Stimulated activated naive B cell treated with anti-CD40 and anti-IgM and Interleukin-4, amounts not matched to agents 10 μg/mL and 1 μg/mL and 100 μg/mL, for 72 hours (primary cell): Measurements from ENCODE around the gene PLAC1.

Experiments
- ATAC-seq, 2 donors: fragments of 150-1000 bp; cut with Tn5 transposase; replicated peaks; 2 replicates each; pipeline ENCODE4 v1.10.0; 2021; ENCODE audit warnings: moderate library complexity in 1 of 2
- DNase-seq: peaks from one replicate; pipeline ENCODE4 v3.0.0; 2021
- H3K27ac Mint-ChIP-seq: one replicate; pipeline ENCODE4 v1.8.0; 2022; ENCODE audit warnings: mild to moderate bottlenecking, mixed read lengths
- H3K27me3 Mint-ChIP-seq, 2 donors: one replicate each; pipeline ENCODE4 v1.8.0; 2022; ENCODE audit warnings: mixed read lengths in 2 of 2
- H3K36me3 Mint-ChIP-seq, 2 donors: one replicate each; pipeline ENCODE4 v1.8.0; 2022; ENCODE audit warnings: mixed read lengths in 2 of 2, mild to moderate bottlenecking in 1 of 2
- H3K4me1 Mint-ChIP-seq, 2 donors: one replicate each; pipeline ENCODE4 v1.8.0; 2022; ENCODE audit warnings: mixed read lengths in 2 of 2, mild to moderate bottlenecking in 1 of 2
- H3K4me3 Mint-ChIP-seq, 2 donors: one replicate each; pipeline ENCODE4 v1.8.0; 2022; ENCODE audit warnings: mild to moderate bottlenecking in 2 of 2, mixed read lengths in 2 of 2, moderate library complexity in 1 of 2
- H3K9me3 Mint-ChIP-seq, 2 donors: one replicate each; pipeline ENCODE4 v1.8.0; 2022; ENCODE audit warnings: mixed read lengths in 2 of 2, mild to moderate bottlenecking in 1 of 2

PLAC1 gene

GRCh38 chrX:134631426-134632346, 26.6 kb downstream of the PLAC1 start:
- no peak for DNase-seq
- peaks cover 0 to 23% of the 10 kb centered on the region in 2 donors for H3K27me3 Mint-ChIP-seq

DNA sequence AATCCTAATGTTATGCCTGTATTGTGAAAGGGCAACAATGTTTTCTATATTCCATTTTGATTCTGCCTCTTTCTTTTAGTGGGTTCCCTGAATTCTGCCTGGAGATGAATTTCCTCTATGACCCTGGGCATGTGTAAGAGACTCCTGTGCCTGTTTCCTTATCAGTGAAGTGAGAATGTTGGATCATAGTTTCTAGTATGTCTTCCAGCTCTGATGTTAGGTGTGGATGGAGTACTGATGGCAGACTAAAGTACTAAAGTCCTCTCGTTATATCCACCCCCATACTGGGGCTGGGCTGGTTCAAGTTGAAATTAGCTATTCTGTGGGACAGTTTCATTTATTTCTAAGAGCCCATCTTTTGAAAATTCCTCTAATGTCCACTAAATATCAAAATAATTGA, 29.6 kb downstream of the PLAC1 start:
- Mint-ChIP-seq H3K4me1 (peaks cover 0 to under 1% of the 10 kb centered on the region in 2 donors), H3K9me3 (no peaks in the 10 kb centered on the region), H3K36me3 (no peaks in the 10 kb centered on the region), H3K27me3 (peaks cover 0 to 15% of the 10 kb centered on the region in 2 donors), H3K27ac (no peak overlapping the region), H3K4me3 (no peak overlapping the region)
- no peak for DNase-seq
- ATAC-seq: no peak

More at GRCh38 chrX:134631426-134632346, 26.6 kb downstream of the PLAC1 start:
- Mint-ChIP-seq H3K36me3 (no peaks in the 10 kb centered on the region), H3K4me3 (no peak overlapping the region), H3K9me3 (peaks cover 0 to 3% of the 10 kb centered on the region in 2 donors), H3K27ac (no peak overlapping the region), H3K4me1 (peaks cover 0 to 2% of the 10 kb centered on the region in 2 donors)
- ATAC-seq: no peak

- no peaks in the 10 kb centered on the region for H3K9me3 Mint-ChIP-seq
- peaks cover 4 to 13% of the 10 kb centered on the region in 2 donors for H3K27me3 Mint-ChIP-seq
- no peak overlapping the region for H3K27ac Mint-ChIP-seq
- ATAC-seq (no peak), DNase-seq (no peak)
- no peak overlapping the region for H3K4me3 Mint-ChIP-seq
- H3K4me1 Mint-ChIP-seq: no peaks in the 10 kb centered on the region
- H3K36me3 Mint-ChIP-seq: no peaks in the 10 kb centered on the region
Observed at GRCh38 chrX:134626434-134626833, 31.8 kb downstream of the PLAC1 start.

DNA sequence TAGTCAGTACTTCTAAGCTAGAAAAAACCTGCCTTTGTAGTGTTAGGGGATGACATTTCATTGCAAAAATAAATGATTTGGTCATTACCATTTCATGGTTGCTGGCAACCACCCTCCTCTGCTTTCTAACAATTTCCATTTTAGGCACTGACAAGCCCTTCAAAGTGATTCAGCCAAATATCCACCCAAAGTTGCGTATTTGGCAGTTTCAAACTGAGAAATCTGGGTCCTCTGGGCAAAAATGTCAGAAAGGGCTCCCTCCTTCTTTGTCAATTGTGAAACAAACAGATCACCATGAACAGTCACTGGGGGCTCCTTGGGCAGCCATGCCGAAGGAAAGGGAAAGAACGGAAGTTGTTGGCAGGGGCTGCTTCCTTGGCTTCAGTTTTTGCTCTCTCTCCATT, 33.0 kb downstream of the PLAC1 start:
- ATAC-seq (no peak), DNase-seq (no peak)
- H3K9me3 Mint-ChIP-seq: no peaks in the 10 kb centered on the region
- H3K4me1 Mint-ChIP-seq: no peaks in the 10 kb centered on the region
- H3K36me3 Mint-ChIP-seq: no peaks in the 10 kb centered on the region
- peaks cover 5 to 17% of the 10 kb centered on the region in 2 donors for H3K27me3 Mint-ChIP-seq
- no peak overlapping the region for H3K27ac Mint-ChIP-seq
- no peak overlapping the region for H3K4me3 Mint-ChIP-seq

- H3K9me3 Mint-ChIP-seq: no peaks in the 10 kb centered on the region
- peaks cover 5 to 17% of the 10 kb centered on the region in 2 donors for H3K27me3 Mint-ChIP-seq
- ATAC-seq: no peak
- no peaks in the 10 kb centered on the region for H3K36me3 Mint-ChIP-seq
- no peak overlapping the region for H3K4me3 Mint-ChIP-seq
- no peak overlapping the region for H3K27ac Mint-ChIP-seq
- DNase-seq: no peak
- no peaks in the 10 kb centered on the region for H3K4me1 Mint-ChIP-seq
Observed at GRCh38 chrX:134624046-134624430, 34.2 kb downstream of the PLAC1 start.

- H3K27ac Mint-ChIP-seq: no peak overlapping the region
- no peaks in the 10 kb centered on the region for H3K9me3 Mint-ChIP-seq
- H3K27me3 Mint-ChIP-seq: peaks cover 5 to 17% of the 10 kb centered on the region in 2 donors
- H3K36me3 Mint-ChIP-seq: no peaks in the 10 kb centered on the region
- no peaks in the 10 kb centered on the region for H3K4me1 Mint-ChIP-seq
- no peak overlapping the region for H3K4me3 Mint-ChIP-seq
- DNase-seq: no peak
- ATAC-seq: no peak
Observed at GRCh38 chrX:134623293-134624045, 34.8 kb downstream of the PLAC1 start.

- no peaks in the 10 kb centered on the region for H3K36me3 Mint-ChIP-seq
- H3K9me3 Mint-ChIP-seq: no peaks in the 10 kb centered on the region
- no peak overlapping the region for H3K27ac Mint-ChIP-seq
- ATAC-seq (no peak), DNase-seq (no peak)
- no peaks in the 10 kb centered on the region for H3K4me1 Mint-ChIP-seq
- H3K27me3 Mint-ChIP-seq: peaks cover 5 to 17% of the 10 kb centered on the region in 2 donors
- no peak overlapping the region for H3K4me3 Mint-ChIP-seq
Observed at GRCh38 chrX:134622813-134623185, 35.5 kb downstream of the PLAC1 start.

GRCh38 chrX:134622056-134622812, 36.0 kb downstream of the PLAC1 start:
- ATAC-seq (peak; percentile 21 to 43), DNase-seq (no peak)
- Mint-ChIP-seq H3K27me3 (peaks cover 5 to 15% of the 10 kb centered on the region in 2 donors), H3K27ac (no peak overlapping the region), H3K36me3 (no peaks in the 10 kb centered on the region), H3K4me3 (no peak overlapping the region), H3K4me1 (no peaks in the 10 kb centered on the region), H3K9me3 (no peaks in the 10 kb centered on the region)

DNA sequence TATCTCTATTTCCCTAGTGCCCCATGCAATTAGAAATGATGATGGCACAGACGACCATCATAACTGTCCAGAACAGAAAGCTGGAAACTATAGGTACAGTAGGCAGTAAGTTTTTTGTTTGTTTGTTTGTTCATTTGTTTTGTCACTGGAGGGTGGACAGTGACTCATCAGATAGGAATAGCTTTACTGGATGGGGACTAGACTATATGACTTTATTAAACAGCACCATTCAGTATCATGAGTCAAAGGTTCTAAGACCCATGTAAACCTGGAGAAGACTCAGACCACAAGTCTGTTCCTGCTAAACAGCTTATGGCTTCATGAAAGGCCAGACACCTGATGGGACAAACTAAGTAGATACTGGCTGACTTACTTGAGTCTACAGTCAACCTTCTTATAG, 38.4 kb downstream of the PLAC1 start:
- no peak for DNase-seq
- peaks cover 5 to 20% of the 10 kb centered on the region in 2 donors for H3K27me3 Mint-ChIP-seq
- no peak for ATAC-seq
- H3K4me3 Mint-ChIP-seq: no peak overlapping the region
- H3K4me1 Mint-ChIP-seq: no peaks in the 10 kb centered on the region
- H3K27ac Mint-ChIP-seq: no peak overlapping the region
- no peaks in the 10 kb centered on the region for H3K36me3 Mint-ChIP-seq
- H3K9me3 Mint-ChIP-seq: no peaks in the 10 kb centered on the region

- Mint-ChIP-seq H3K27me3 (peaks cover 0 to 6% of the 10 kb centered on the region in 2 donors), H3K4me3 (no peak overlapping the region), H3K27ac (no peak overlapping the region), H3K9me3 (no peaks in the 10 kb centered on the region), H3K36me3 (no peaks in the 10 kb centered on the region), H3K4me1 (no peaks in the 10 kb centered on the region)
- DNase-seq: no peak
- ATAC-seq: no peak
Observed at GRCh38 chrX:134613396-134613795, 44.9 kb downstream of the PLAC1 start.

- Mint-ChIP-seq H3K27me3 (no peaks in the 10 kb centered on the region), H3K9me3 (no peaks in the 10 kb centered on the region), H3K36me3 (no peaks in the 10 kb centered on the region), H3K4me1 (no peaks in the 10 kb centered on the region), H3K27ac (no peak overlapping the region), H3K4me3 (no peak overlapping the region)
- no peak for DNase-seq
- no peak for ATAC-seq
Observed at GRCh38 chrX:134608153-134608552, 50.1 kb downstream of the PLAC1 start.

DNA sequence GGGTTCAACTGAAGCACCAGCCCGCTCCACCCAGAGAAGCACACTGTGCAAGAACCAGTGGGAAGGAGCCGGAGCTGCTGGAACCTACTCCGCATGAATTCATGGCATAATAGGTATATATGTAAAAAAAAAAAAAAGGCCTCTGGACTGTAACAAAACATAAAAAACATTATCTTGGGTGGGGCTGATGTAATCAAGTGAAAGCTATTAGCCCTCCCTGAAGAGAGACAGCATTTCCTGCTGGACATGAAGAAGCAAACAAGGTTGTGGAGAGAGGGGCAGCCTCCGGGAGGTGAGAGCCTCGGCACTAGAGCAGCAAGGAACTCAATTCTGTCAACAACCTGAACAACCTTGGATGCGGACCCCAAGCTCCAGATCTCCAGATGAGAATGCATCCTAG, 50.7 kb downstream of the PLAC1 start:
- Mint-ChIP-seq H3K36me3 (no peaks in the 10 kb centered on the region), H3K4me3 (no peak overlapping the region), H3K9me3 (peaks cover 0 to 4% of the 10 kb centered on the region in 2 donors), H3K27ac (no peak overlapping the region), H3K4me1 (no peaks in the 10 kb centered on the region), H3K27me3 (peaks cover 0 to 5% of the 10 kb centered on the region in 2 donors)
- DNase-seq: no peak
- ATAC-seq: no peak

DNA sequence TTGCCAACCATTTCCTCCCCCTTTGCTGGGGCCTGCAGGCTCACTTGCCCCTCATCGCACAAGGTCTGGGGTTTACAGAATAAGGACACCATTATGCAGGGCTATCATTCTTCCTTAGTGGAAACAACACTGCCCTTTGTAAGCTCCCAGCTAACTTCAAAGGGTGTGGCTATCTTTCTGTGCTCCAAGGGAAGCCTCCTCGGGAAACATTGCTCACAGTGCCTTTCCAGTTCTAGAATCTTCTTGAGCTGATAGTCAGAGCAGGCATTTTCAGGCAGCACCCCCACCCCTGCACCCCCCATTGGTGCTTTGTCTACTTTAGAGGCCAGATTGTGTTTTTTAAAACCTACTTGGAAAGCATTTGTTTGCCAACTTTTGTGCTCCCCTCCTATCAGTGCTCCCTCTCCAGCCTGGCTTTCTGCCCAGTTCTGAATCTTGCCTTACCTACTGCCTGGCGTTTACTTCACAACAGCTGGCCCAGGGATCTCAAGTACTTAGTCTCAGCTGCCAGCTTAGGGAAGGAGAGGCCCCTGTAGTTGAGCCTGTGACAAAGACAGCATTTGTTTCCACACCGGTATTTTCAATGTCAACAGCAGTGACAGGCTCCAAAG, 53.5 kb downstream of the PLAC1 start:
- no peak for ATAC-seq
- Mint-ChIP-seq H3K36me3 (no peaks in the 10 kb centered on the region), H3K9me3 (peaks cover 0 to 6% of the 10 kb centered on the region in 2 donors), H3K4me1 (no peaks in the 10 kb centered on the region), H3K27me3 (peaks cover 0 to 7% of the 10 kb centered on the region in 2 donors), H3K27ac (no peak overlapping the region), H3K4me3 (no peak overlapping the region)
- DNase-seq: no peak
